Measurements from ENCODE around the gene CHD9. TPM values are rescaled to one million over a fixed set of nuclear protein-coding genes. Genes with fewer than 3 reads are reported as not detected.

Gene CHD9
- total RNA-seq, 1 donor from 2014 or later, result 68.6 TPM

DNA sequence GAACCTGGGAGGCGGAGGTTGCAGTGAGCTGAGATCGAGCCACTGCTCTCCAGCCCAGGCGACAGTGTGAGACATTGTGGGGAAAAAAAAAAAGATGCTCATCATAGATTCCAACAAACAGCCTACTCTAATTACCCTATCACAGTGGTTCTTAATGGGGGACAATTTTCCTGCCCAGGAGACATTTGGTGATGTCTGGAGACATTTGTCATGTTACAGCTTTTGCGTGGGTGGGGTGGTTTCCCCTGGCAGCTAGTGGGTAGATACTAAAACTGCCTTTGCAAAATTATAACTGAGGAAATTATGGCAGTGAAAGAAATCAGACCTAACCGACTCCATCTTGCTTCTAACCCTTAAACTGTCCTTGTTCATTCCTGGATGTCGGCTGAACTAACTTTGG lies 287.0 kb downstream of the CHD9 start:
- no peak for DNase-seq (ENCODE audit: extremely low spot score, unreplicated experiment)
- H3K4me1 Mint-ChIP-seq (ENCODE audit: unreplicated experiment), result peaks cover 6% of the 10 kb centered on the region
- H3K9me3 Mint-ChIP-seq, result no peaks in the 10 kb centered on the region
- peaks cover 3% of the 10 kb centered on the region for H3K27me3 Mint-ChIP-seq
- no peaks in the 10 kb centered on the region for H3K36me3 Mint-ChIP-seq
- H3K4me3 Mint-ChIP-seq, result no peak overlapping the region
- no peak overlapping the region for H3K27ac Mint-ChIP-seq
- TF ChIP-seq, protein P1, sequence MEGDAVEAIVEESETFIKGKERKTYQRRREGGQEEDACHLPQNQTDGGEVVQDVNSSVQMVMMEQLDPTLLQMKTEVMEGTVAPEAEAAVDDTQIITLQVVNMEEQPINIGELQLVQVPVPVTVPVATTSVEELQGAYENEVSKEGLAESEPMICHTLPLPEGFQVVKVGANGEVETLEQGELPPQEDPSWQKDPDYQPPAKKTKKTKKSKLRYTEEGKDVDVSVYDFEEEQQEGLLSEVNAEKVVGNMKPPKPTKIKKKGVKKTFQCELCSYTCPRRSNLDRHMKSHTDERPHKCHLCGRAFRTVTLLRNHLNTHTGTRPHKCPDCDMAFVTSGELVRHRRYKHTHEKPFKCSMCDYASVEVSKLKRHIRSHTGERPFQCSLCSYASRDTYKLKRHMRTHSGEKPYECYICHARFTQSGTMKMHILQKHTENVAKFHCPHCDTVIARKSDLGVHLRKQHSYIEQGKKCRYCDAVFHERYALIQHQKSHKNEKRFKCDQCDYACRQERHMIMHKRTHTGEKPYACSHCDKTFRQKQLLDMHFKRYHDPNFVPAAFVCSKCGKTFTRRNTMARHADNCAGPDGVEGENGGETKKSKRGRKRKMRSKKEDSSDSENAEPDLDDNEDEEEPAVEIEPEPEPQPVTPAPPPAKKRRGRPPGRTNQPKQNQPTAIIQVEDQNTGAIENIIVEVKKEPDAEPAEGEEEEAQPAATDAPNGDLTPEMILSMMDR (conservative IDR thresholded peaks at IDR 0.05), result no peak

GRCh38 chr16:53355064-53355463 lies 300.3 kb downstream of the CHD9 start:
- DNase-seq (ENCODE audit: extremely low spot score, unreplicated experiment), result no peak
- Mint-ChIP-seq H3K4me3 (no peak overlapping the region), H3K36me3 (no peaks in the 10 kb centered on the region), H3K27me3 (peaks cover 3% of the 10 kb centered on the region), H3K9me3 (no peaks in the 10 kb centered on the region), H3K4me1 (ENCODE audit: unreplicated experiment) (no peaks in the 10 kb centered on the region), H3K27ac (no peak overlapping the region)
- TF ChIP-seq, protein P1 (conservative IDR thresholded peaks at IDR 0.05), result no peak

- H3K36me3 Mint-ChIP-seq, result no peaks in the 10 kb centered on the region
- H3K4me1 Mint-ChIP-seq (ENCODE audit: unreplicated experiment), result no peaks in the 10 kb centered on the region
- no peak overlapping the region for H3K27ac Mint-ChIP-seq
- DNase-seq (ENCODE audit: extremely low spot score, unreplicated experiment), result no peak
- TF ChIP-seq, protein P1 (conservative IDR thresholded peaks at IDR 0.05), result peak; percentile 54
- H3K9me3 Mint-ChIP-seq, result no peaks in the 10 kb centered on the region
- no peak overlapping the region for H3K4me3 Mint-ChIP-seq
- peaks cover 3% of the 10 kb centered on the region for H3K27me3 Mint-ChIP-seq
These were observed 301.9 kb downstream of the CHD9 start for GRCh38 chr16:53356478-53357207.

GRCh38 chr16:53357208-53357586 lies 302.4 kb downstream of the CHD9 start:
- Mint-ChIP-seq H3K4me1 (ENCODE audit: unreplicated experiment) (no peaks in the 10 kb centered on the region), H3K27ac (no peak overlapping the region), H3K27me3 (peaks cover 3% of the 10 kb centered on the region), H3K9me3 (no peaks in the 10 kb centered on the region), H3K36me3 (no peaks in the 10 kb centered on the region), H3K4me3 (no peak overlapping the region)
- no peak for DNase-seq (ENCODE audit: extremely low spot score, unreplicated experiment)
- TF ChIP-seq, protein P1 (conservative IDR thresholded peaks at IDR 0.05), result no peak

DNA sequence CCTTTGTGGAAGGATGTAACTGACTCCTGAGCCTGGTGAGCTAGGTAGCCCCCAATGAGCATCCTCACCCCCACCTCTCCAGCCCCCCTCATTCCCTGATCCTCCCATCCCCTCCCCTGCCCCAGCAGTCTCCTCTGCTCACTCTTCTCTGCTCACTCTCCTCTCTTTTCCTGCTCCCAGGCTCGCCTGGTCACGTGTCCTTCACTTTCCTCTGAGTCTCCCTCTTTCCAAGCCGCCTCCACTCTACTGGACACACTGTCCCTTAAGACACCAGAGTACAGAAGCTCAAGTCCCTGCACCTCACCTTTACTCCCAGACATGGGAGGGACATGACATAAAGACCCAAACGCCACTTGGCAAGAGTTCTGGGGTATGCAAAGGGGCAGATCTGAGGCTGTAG lies 303.2 kb downstream of the CHD9 start:
- H3K4me1 Mint-ChIP-seq (ENCODE audit: unreplicated experiment), result no peaks in the 10 kb centered on the region
- no peaks in the 10 kb centered on the region for H3K9me3 Mint-ChIP-seq
- no peak for DNase-seq (ENCODE audit: extremely low spot score, unreplicated experiment)
- peaks cover 3% of the 10 kb centered on the region for H3K27me3 Mint-ChIP-seq
- H3K36me3 Mint-ChIP-seq, result no peaks in the 10 kb centered on the region
- TF ChIP-seq, protein P1 (conservative IDR thresholded peaks at IDR 0.05), result no peak
- H3K4me3 Mint-ChIP-seq, result no peak overlapping the region
- H3K27ac Mint-ChIP-seq, result no peak overlapping the region

Data from type B pancreatic cell (in vitro differentiated cells).